Neural cell (in vitro differentiated cells): ENCODE measurements around the gene RASGEF1B.

Source experiments
- CTCF ChIP-seq: fragments of 450-650 bp; IDR thresholded peaks from 2 replicates; pipeline ENCODE4 v1.5.1; 2014; ENCODE audit warnings: antibody characterized with exemption, mild to moderate bottlenecking, moderate library complexity; ENCODE audit not compliant: poor library complexity, severe bottlenecking
- EP300 ChIP-seq: fragments of 450-650 bp; conservative IDR thresholded peaks from 2 replicates; pipeline ENCODE4 v1.6.1; 2014; ENCODE audit warnings: antibody characterized with exemption, mild to moderate bottlenecking, moderate library complexity; ENCODE audit not compliant: poor library complexity, severe bottlenecking
- EZH2 ChIP-seq: fragments of 200-600, 300-800 bp; shearing (Covaris generic), sonication (generic); IDR thresholded peaks from 2 replicates; pipeline ENCODE4 v1.6.1; 2014; ENCODE audit warnings: antibody characterized with exemption, low read length, borderline replicate concordance, mild to moderate bottlenecking; ENCODE audit not compliant: insufficient read depth, poor library complexity, severe bottlenecking
- MXI1 ChIP-seq: fragments of 450-650 bp; conservative IDR thresholded peaks from 2 replicates; pipeline ENCODE4 v1.6.1; 2014; ENCODE audit warnings: antibody characterized with exemption, mild to moderate bottlenecking; ENCODE audit not compliant: poor library complexity, severe bottlenecking
- POLR2AphosphoS5 ChIP-seq: IDR thresholded peaks from 2 replicates; pipeline ENCODE4 v1.6.1; 2012
- RAD21 ChIP-seq: fragments of 450-650 bp; conservative IDR thresholded peaks from 2 replicates; pipeline ENCODE4 v1.6.1; 2014; ENCODE audit warnings: antibody characterized with exemption, mild to moderate bottlenecking, moderate library complexity
- REST ChIP-seq: IDR thresholded peaks from 2 replicates; pipeline ENCODE4 v1.6.1; 2012; ENCODE audit warnings: borderline replicate concordance
- TAF1 ChIP-seq: IDR thresholded peaks from 2 replicates; pipeline ENCODE4 v1.6.1; 2012; ENCODE audit warnings: low read depth

GRCh38 chr4:81516241-81516640 lies 44.5 kb upstream of the RASGEF1B start:
- TF ChIP-seq EZH2, result no peak
- TF ChIP-seq CTCF, result no peak
- TF ChIP-seq EP300, result no peak
- no peak for TF ChIP-seq POLR2AphosphoS5
- TF ChIP-seq TAF1, result no peak
- TF ChIP-seq RAD21, result no peak
- no peak for TF ChIP-seq MXI1
- no peak for TF ChIP-seq REST
